GM19463 (cell line): ENCODE measurements around the gene MIEF2.
A peak's percentile ranks its signal among the peaks of the same experiment; 100 is the strongest.
"Not testable (repeated sequence)": the region's sequence is repeated elsewhere in the genome, so short reads cannot be mapped to it uniquely, and the experiment has no call there.

Source experiments
- ATAC-seq: cut with Tn5 transposase; IDR thresholded peaks from one replicate; pipeline ENCODE4 v1.9.1; 2021; ENCODE audit warnings: mild to moderate bottlenecking, moderate library complexity; ENCODE audit not compliant: unreplicated experiment

The MIEF2 gene

DNA sequence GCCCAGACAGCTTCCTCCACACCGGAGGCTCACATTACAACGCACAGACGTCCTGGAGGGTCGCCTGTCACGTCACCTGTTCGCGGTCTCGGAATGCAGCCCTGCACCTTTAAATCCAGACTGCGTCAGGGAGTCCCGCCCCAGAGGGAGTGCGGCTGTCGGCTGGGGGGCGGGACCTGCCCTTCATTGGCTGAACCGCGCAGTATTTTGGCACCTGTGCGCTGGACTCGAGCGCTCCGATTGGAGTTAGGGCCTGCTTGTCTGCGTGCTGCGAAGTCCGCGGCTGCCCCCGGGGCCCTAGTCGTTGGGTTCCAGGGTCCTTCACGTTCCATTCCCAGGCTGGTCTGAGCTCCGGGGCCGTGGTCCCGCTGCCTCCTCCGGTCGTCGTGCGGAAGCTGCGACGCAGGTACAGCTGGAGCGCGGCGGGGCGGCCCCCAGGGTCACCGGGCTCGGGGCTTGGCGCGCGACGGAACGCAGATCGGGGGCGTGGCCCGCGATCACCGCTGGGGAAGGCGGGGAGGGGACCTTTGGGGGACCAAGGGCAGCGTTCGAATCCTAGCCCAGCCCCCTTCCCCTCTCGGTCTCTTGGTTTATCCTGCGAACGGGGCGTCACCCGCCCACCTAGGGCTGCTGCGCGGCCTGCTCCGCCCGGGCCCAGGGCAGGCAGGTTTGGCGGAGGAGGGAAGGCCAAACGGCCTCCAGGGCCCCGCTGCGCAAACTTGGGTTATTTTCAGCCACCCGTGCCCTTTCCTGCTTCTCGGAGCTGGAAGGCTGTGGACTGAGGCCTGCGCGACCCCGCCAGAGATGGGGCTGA lies at the start of gene MIEF2:
MIEF2 (plus strand) TSS at position 331 of the 814 bp plus-strand sequence. CDS start 2,059 bp downstream, outside the sequence.
- peak; percentile 73 for ATAC-seq

- ATAC-seq: no peak
These were observed 46.7 kb upstream of the MIEF2 start for GRCh38 chr17:18213666-18214270.

- not testable (repeated sequence) for ATAC-seq
These were observed 43.6 kb upstream of the MIEF2 start for GRCh38 chr17:18216906-18217305.

- ATAC-seq: no peak
These were observed 42.9 kb upstream of the MIEF2 start for GRCh38 chr17:18217412-18218015.

DNA sequence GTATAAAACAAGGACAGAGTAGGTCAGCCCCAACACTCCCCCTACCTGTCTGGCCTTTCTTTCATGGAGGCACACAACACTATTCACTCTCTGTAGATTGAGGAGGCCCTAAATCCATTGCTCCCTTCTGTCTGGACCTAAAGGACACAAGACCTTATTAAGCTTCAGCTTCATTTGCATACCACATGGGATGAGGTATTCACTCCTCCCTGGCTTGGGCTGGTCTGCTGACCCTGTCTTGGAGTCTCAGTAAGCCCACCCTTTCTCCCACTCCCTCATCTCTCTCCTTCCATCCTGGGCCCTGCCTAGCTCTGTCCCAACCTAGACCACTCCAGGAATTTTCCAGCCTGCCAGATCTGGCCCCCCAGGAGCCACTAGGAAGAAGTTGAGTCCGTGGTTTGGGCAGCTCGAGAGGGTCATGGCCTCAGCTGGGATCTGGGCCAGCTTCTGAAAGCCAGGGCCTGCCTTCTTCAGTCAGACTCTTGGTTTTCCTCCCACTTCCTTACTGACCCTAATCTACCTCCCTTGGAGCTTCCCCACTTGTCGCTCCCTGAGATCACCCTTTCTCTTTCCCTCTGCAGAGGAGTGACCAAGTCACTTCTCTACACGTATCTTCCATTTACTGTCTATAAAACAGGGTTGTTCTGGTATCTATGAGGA lies 41.6 kb upstream of the MIEF2 start:
- no peak for ATAC-seq

GRCh38 chr17:18224053-18224386 lies 36.4 kb upstream of the MIEF2 start:
- no peak for ATAC-seq

GRCh38 chr17:18224387-18225120 lies 35.9 kb upstream of the MIEF2 start:
- no peak for ATAC-seq

GRCh38 chr17:18225121-18225641 lies 35.3 kb upstream of the MIEF2 start, which contains the start of gene LLGL1:
Gene LLGL1 (plus strand): TSS chr17:18225635. CDS start chr17:18225683, 48 bp downstream.
- ATAC-seq: peak; percentile 98

- ATAC-seq: peak; percentile 7
These were observed 34.7 kb upstream of the MIEF2 start for GRCh38 chr17:18225642-18226283.

DNA sequence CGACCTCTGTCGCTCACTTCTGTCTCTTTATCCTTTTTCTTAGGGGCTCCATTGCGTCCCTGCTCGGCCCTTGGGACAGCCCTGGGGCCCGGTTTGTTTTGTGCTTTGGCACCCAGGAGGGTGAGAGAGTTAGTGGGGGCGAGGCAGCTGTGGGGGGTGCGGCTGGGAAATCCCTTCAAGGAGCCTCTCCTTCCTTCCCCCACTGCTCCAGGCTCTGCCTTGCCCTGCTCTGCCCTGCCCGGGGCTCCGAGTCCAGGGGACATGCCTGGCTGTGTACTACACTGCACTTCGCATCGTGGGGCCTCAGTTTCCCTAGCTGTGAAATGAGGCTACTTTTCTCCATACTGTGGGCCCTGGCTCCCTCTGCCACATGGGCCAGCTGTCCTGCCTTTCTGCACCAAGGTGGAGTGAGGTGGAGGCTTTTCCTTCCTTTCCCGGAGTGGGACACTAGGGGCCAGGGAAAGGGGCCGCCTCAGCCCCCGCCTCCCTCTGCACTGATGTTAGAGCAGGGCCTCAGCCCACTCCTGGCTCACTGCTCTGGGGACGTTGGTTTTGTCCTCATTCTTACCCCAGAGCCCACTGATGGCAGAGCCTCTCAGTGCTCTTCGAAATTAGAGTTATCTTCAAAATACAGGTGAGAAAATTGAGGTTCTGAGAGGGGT lies 34.0 kb upstream of the MIEF2 start:
- no peak for ATAC-seq

- no peak for ATAC-seq
These were observed 32.8 kb upstream of the MIEF2 start for GRCh38 chr17:18227635-18228034.

- ATAC-seq: no peak
These were observed 32.2 kb upstream of the MIEF2 start for GRCh38 chr17:18228176-18228682.

DNA sequence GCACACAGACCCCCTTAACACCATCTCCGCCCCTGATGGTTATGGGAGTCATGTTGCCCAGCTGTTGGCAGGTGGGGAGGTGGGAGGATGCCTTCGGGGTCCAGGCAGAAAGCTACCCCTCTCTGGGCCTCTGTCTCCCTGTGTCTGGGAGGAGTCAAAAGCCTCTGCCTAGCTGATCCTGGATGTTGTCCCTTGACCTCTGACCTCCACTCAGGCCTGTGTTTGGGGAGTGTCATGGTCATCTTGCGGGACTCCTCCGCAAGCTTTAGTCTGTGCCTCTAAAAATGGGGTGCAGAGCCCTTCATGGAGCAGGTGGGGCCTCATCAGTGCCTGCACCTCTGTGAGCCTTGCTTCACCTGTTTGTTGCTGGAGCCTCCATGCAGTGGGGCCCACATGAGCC lies 31.2 kb upstream of the MIEF2 start:
- ATAC-seq: no peak

DNA sequence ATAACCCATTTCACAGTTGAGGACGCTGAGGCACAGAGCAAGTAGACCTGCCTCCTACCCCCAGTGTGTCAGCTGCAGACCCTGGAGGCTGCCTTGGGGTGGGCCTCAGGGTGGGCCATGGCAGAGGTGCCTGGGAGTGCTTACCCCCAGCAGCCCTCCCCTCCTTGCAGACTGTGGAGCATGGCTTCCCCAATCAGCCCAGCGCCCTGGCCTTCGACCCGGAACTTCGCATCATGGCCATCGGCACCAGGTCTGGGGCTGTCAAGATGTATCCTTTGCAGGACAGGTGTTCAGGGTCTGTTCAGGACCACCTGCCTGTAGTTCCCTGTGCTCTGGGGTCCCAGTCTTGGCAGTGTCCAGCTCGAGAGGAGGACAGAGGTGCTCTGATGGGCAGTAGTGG lies 30.7 kb upstream of the MIEF2 start:
- no peak for ATAC-seq

DNA sequence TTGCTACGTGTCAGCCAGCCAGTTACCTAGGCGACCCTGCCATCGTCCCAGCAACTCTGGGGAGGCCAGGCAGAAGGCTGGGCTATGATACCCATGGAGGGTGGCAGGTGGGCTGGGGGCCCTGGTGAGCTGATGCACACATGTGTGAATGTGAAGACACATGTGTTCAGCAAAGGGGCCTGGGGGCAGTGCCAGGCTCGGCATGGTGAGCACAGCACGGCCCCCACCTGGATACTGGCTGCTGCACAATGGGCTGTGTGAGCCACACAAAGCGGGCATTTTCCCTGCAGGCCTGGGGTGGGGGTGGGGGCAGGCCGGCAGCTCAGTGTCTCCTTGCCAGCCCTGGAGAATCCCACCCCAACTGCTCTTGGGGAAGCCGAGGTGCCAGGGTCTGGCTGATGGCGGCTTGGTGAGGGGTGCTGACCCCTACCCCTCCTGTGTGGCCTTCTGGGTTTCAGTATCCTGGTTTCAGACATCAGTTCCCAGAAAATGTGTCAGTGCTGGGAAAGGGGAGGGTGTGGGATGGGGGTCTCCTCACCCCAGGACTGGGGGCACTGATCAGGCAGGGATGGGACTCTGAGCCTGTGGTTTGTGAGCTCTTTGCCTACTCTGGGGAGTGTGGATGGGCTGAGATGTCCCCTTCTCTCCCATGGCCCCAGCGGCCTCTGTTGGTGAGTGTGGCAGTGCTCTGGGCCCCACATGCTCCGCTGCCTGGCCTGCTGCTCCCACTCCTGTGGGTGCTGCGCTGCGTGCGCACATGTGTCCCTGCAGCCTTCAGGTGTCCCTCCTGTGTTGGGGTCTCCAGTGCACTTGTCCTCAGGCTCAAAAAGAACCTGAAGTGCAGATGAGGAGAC lies 29.9 kb upstream of the MIEF2 start:
- ATAC-seq: no peak

- no peak for ATAC-seq
These were observed 29.3 kb upstream of the MIEF2 start for GRCh38 chr17:18231164-18231563.

- ATAC-seq: no peak
These were observed 26.5 kb upstream of the MIEF2 start for GRCh38 chr17:18233803-18234518.
